GM19025 (cell line): ENCODE results near the gene GANAB.
"Not testable (repeated sequence)": the region's sequence is repeated elsewhere in the genome, so short reads cannot be mapped to it uniquely, and the experiment has no call there.

Experiments
- ATAC-seq: cut with Tn5 transposase; IDR thresholded peaks from one replicate; pipeline ENCODE4 v1.9.1; 2021; ENCODE audit warnings: mild to moderate bottlenecking, low read depth, moderate library complexity; ENCODE audit not compliant: unreplicated experiment

Gene GANAB

DNA sequence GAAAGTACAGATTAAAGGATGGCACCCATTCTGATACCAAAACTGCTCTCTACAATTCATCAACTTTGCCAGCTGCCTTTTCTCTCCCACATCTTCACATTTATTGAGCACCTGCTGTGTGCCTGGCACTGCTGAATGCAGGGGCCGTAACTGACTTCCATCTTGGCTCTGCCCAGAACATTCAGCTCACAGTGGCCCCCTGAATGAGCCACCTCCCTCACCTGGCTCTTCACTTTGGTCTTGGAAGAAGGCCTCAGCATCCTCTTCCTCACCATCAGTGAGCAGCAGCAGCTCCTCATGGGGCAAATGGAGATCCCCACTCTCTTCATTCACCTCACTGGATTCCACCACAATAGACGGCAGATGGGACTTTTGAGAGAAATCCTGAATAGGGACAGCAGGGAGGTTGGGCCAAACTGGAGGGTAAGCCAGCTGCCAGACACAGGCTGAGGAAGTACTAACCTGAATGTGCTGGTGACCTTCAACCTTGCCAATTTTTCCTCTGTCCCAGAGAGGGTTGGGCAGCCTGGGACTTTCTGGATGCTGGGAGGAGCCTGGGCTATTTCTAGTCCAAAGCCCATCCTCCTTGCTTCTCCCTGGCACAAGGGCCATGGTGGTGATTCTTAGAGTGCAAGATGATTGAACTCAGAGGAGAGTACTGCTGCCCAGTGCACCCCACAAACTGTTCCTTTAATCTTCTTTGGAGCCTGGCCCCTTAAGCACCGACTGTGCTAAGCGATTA, 23.2 kb upstream of the GANAB start:
- no peak for ATAC-seq

DNA sequence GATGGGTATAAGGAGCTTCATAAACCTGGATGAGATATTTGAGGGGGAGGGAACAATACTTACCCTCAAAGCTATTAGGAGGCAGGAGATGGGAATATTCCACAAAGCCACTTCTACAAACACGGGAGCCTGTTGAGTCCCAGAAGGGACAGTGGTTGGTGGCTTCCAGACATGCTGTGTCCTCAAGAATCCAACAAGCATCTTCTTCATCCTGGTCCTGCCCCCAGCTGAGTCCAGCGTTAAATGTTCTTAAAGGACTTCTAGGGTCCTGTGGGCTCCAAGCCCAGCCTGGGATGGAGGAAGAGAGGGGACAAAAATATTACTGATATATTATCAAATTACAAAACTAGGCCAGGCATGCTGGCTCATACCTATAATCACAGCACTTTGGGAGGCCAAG, 21.0 kb upstream of the GANAB start:
- no peak for ATAC-seq

DNA sequence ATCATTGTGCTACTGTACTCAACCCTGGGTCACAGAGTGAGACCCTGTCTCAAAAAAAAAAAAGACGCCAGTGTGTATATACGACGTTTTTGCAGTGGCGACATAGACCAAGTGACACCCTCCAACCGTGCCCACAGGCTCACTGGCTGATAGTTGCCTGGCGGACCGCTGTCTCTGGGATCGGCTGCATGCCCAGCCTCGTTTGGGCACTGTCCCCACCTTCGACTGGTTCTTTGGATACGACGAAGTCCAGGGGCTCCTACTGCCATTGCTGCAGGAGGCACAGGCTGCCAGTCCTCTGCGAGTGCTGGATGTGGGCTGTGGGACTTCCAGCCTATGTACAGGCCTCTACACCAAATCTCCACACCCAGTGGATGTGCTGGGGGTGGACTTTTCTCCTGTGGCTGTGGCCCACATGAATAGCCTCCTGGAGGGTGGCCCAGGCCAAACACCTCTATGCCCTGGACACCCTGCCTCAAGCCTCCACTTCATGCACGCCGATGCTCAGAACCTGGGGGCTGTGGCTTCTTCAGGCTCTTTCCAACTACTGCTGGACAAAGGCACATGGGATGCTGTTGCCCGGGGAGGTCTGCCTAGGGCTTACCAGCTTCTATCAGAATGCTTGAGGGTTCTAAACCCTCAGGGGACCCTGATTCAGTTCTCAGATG, 20.0 kb upstream of the GANAB start:
- no peak for ATAC-seq

DNA sequence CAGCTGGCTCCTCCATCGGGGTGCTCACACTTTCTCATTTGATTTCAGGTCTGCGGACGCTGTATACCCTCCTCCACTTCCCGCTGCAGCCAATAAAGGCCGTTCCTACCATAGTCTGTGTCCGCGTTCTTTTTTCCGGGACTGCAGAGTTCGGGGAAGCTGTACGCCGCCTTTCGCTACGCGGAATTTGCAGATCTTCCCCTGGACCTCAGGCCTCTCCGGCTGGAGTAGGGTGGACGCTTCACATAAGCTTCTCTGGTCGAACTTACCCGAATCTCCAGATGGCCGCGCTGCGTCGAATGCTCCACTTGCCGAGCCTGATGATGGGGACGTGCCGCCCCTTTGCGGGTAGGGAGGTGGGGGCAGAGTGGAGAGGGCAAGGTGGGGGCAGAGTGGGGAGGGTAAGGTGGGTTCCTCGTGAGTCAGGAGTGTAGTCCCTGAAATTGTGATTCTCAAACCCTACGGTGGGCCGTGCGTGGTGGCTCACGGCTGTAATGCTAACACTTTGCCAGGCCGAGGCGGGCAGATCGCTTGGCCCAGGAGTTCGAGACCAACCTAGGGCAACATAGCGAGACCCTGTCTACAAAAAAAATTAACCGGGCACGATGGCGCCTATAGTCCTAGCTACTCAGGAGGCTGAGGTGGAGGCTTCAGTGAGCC, 19.3 kb upstream of the GANAB start:
- no peak for ATAC-seq

DNA sequence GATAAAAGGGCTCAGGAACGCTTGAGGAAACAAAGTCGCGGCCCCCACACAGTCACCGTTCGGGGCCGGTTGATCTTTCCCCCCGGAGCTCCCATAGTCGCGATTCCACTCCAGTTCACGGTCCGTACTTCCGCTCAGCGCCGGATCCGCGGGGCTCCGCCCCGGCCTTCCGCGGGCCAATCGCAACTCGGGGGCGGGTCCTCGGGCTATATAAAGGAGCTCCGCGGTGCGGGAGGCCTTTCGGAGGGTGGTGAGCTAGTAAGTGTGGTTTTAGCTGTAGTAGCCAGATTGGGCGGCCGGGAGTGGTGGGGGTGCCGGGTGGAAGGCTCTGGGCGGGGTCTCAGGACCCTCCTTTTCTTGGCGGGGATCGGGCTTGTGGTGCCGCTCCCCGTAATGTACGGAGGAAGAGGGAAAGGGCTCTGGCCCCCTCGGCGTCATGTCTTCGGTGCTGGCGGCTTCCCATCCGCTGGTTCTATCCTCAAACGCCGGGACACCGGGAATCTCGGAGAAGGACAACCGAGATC, 18.7 kb upstream of the GANAB start, which contains the start of the genes C11orf98 and CSKMT:
TSS of gene C11orf98 (minus strand) at position 136 of the 524 bp plus-strand sequence. CDS start at position 95, 41 bp downstream.
TSS of gene CSKMT (plus strand) at position 238 of the 524 bp plus-strand sequence. CDS start 568 bp downstream, outside the sequence.
- ATAC-seq = peak; percentile 87

DNA sequence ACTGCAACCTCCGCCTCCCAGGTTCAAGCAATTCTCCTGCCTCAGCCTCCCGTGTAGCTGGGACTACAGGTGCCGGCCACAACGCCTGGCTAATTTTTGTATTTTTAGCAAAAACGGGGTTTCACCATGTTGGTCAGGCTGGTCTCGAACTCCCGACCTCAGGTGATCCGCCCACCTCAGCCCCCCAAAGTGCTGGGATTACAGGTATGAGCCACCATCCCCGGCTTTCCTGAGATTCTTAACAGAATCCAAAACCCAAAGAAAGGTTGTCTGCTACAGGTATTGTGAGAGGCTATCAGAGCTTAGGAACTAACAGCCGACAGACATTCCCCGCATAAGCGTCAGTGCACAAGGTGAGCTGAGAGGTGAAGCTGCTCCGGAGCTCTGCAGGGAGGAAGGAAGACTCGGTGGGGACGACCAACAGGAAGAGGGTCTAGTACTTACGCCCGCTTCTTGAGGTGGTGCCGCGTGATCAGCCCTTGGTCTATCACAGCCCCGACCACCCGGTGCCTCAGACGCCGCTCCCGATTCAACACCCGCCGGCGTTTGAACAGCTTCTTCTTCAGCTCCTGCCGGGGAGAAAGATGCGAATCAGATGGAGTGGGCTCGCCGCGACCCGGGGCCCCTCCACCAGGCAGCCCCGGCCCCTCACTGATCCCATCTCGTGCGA, 18.1 kb upstream of the GANAB start:
- peak; percentile 12 for ATAC-seq

DNA sequence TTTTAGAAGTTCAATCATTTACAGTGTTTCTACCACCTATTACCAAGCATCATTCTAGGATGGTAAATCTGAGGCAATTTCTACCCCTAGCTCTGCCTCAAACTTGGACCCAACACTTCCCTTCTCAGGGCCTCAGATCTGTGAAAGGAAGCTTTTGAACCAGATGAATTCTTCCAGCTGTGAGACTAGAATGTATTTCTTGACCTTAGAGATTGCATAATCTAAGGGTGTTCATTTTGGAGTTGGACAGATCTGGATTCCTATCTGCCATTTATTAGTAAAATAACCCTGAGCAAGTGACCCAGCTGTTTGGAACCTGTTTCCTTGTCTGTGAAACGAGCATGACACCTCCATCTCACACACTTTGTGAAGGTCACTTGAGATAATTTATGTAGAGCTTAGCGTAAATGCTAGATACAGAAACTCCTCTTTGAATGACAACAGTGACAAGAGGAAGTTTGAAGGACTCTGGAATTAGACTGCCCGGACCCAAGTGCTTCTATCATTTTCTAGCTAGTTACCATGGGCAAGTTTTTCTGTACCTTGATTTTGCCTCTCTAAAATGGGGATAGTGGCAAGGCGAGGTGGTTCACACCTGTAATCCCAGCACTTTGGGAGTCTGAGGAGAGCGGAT, 10.5 kb upstream of the GANAB start:
- ATAC-seq = no peak

DNA sequence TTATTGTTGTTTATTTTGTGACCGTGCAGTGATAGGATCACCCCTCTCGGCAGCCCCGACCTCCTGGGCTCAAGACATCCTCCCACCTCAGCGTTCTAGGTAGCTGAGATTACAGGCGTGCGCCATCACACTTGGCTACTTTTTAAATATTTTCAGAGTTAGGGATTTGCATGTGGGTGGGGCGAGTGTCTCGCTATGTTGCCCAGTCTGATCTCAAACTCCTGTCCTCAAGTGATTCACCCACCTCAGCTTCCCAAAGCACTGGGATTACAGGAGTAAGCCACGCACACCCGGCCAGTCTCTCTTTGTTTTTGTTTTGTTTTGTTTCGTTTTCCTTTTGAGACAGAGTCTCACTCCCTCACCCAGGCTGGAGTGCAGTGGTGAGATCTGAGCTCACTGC, 7.9 kb upstream of the GANAB start:
- ATAC-seq = no peak

DNA sequence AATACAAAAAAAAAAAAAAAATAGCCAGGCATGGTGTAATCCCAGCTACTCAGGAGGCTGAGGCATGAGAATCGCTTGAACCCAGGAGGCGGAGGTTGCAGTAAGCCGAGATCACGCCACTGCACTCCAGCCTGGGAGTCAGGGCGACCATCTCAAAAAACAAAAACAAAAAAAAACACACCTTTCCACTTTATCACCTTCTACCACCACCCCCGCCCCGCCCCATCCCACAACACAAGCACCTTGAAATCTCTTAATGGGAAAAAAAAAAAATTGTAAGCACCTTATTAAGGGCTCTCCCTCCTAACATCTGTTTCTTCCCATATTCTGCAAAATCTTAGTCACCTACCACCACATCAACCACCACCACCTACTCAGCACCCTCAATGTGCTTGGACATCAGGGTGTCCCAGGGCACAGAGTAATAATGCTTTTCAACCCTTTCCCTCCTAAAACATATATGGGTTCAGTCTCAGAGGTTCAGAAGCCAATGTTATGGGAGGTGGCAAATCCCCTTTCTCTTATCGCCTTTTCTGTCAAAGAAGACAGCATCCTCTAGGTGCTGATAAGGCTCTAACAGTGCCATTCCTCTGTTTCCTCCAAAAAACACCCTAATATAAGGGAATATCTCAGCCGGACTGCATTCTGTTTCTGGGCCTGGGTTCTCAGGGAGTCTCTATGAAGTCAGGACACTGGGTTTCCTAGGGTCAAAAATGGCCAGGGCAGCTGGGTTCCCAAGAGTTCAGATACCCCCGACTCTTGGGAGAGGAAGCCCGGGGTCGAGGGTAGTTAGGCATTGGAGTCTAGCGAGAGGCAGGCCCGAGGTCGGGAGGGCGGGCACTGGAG, 6.0 kb upstream of the GANAB start:
- no peak for ATAC-seq

DNA sequence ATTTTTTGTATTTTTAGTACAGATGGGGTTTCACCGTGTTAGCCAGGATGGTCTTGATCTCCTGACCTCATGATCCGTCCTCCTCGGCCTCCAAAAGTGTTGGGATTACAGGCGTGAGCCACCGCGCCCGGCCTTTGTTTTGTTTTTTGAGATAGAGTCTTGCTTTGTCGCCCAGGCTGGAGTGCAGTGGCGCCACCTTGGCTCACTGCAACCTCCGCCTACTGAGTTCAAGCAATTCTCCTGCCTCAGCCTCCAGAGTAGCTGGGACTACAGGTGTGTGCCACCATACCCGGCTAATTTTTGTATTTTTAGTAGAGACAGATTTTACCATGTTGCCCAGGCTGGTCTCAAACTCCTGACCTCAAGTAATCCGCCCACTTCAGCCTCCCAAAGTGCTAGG, 3.9 kb upstream of the GANAB start:
- not testable (repeated sequence) for ATAC-seq

DNA sequence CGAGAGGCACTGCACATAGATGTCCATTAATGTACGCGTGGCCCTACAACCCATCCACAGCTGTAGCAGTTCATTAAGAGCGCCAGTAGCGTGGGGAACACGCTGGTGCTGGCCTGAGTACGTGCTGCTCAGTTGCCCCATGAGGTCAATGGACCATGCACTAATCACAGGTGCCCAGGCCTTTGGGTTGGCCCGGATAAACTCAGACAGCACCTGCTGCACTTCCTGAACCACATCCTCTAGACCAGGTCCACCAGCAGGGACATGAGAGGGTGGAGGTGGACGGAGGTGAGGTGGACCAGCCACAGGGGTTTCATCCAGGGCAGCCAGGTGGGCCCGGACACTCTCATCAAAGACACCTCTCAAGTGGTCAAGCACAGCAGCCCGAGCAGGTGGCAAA, 3.1 kb upstream of the GANAB start:
- ATAC-seq = no peak

DNA sequence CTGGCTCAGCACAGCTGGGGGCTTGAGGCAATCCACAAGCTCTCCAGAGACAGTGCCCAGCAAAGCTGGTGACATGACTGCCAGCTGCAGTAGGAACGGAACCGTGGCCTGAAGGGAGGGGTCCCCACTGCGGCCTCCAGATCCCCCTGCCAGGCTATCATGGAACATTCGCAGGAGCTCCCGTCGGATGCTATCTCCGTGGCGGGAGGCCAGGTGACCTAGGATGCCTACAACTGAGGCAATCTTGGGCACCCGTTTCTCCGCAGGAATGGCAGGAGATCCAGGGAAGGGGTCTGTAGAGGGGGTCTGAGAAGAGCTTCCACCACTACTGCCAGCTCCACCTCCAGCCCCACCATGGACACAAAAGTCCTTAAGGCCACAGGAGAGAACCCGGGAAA, 2.6 kb upstream of the GANAB start:
- ATAC-seq = no peak

DNA sequence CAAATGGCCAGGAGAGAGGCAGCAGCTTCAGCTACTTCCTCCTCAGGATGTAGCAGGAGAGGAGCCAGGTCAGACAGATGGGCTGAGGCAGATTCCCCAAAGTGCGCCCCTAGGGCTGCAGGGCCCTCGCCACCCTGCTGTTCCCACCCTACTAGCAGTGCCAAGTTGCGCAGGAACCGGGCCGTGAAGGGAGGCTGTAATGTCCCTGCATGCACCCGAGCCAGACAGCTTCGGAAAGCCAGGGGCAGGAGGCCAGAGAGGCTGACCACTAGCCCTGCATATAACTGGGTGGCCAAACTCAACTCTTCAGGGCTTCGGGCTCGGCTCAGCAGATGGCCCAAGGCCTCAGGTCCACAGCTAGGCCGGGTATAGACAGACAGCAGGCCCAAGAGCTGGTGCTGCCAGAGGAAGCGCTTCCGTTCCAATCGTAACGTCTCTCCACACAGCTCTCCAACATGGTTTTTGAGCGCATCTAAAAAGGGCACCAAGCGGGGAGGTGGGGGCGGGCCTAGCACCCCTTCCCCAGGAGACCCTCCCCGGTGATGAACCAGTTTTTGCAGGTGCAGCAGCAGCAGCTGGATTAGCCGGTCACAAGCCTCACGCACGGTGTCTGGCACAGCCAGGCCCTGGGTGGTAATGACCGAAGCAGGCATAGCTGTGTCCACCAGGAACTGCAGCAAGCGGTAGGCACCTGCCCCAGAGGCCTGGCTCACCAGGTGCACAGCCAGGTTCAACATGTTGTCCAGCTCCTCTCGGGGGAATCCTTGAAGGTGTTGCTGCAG, 2.0 kb upstream of the GANAB start:
- no peak for ATAC-seq

DNA sequence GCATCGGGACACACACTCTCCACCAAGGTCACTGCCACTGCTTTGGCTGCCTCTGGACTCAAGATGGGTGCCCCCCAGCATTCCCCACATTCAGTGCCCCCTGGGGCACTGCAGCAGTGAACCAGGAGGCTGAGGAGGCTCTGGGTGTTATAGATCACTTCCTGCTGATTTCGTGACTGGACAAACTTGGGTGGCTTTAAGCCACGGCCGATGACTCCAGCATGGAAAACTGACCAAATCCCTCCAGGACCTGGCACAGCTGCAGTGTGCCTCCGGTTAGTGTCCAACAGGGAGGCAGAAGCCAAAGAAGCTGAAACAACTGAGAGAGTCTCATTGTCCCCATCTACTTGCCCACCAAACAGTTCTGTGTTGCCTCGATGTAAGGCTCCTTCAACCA, 1.2 kb upstream of the GANAB start:
- no peak for ATAC-seq

DNA sequence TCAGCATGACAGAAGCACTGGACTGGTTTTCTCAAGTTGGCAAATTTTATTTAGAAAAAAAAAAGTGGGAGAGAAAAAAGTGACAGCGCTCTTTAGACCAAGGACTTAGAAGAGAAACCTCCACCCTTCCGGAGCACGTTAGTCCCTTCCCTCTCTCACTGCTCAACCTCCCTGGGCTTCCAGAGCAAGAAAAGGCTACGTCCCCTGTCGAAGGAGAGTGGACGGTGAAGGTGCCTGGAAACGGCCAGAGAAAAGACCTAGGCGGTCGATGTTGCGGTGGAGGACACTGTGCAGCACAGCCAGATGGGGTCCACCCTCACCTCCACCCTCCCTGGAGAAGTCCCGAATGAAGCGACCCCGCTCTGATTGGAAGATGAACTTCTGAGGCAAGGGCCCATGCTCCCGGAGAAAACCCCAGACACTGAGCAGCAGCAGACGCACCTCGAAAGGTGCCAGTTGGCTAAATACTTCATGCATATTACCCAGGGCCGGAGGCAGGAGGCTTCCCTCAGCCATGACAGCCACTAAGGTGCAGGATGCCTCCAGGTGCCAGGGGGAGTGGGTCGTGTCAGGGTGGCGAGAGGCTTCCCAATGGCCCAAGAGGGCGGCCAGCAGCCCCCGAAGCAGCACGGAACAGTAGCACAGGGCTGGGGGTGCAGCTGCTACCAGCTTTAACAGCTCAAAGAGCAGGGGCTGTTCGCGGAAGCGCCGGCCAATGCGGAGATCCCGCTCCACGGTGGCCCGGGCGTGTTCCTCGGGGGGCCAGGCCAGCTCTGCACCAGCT, 604 bp upstream of the GANAB start:
- ATAC-seq = no peak

DNA sequence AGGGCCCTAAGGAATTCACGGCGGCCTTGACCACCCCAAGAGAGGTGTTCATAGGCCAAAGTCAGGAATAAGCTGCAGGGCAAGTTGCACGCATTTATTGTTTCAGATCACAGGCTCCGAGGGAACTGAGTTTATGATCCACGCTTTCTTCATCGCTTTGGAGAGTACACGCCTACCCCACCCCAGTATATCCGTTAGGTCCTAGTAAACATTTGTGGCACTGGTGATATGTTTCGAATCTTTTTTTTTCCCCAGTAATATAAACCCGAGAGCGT, 805 bp downstream of the GANAB start:
- no peak for ATAC-seq

DNA sequence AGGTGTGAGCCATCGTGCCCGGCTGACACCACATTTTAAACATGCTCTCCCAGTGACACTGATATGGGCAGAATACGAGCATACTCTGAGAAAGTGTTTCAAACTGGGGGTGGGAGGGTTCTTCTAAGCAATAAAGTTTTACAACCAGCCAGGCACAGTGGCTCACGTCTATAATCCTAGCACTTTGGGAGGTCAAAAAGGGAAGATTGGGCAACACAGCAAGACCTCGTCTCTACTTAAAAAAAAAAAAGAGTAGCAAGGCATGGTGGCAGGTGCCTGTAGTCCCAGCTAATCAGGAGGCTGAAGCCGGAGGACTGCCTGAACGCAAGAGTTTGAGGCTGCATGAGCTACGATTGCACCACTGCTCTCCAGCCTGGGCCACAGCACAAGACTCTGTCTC, 2.2 kb downstream of the GANAB start:
- ATAC-seq = no peak

DNA sequence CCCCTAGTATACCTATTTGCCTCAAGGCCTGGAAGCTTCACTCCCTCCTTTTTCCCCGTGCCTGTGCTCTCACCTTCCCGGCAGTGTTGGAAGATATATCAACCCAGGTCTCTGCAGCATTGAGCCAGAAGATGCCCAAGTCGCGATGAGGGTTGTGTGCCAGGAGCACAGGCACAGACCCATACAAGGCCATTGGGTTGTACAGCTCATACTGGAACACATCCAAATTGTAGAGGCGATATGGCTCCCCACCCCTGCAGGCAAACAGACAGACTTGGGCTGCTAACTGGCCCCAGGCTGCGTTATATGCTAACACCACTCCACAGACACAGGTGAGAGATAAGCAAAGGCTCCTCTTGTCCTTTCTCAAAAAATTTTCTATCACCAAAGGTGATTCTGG, 13.9 kb downstream of the GANAB start:
- no peak for ATAC-seq
